Kidney (tissue), 14 donors: ENCODE data around the gene B3GAT1. TPM values are rescaled to one million over a fixed set of nuclear protein-coding genes. Genes with fewer than 3 reads are reported as not detected.

ENCODE experiments used
- DNase-seq, 5 donors: peaks; one replicate each; pipeline ENCODE4 v3.0.0-alpha.2; 2013 to 2020
- FAIRE-seq: peaks from 2 replicates; lab custom pipeline; 2012; peaks lifted over from hg19 to GRCh38; lab: Jason Lieb, UNC
- H3K27ac ChIP-seq, 2 donors: one replicate each; pipeline ENCODE4 v1.7.0; 2013; ENCODE audit warnings: low read depth in 2 of 2, low read length in 2 of 2, inconsistent platforms in 1 of 2
- H3K27me3 ChIP-seq: one replicate; pipeline ENCODE4 v1.7.1; 2013; ENCODE audit warnings: low read length, inconsistent platforms; ENCODE audit not compliant: control insufficient read depth, insufficient read depth
- H3K36me3 ChIP-seq, 3 donors: one replicate each; pipeline versions ENCODE4 v1.7.0 to v1.7.1; 2013; ENCODE audit warnings: low read length in 3 of 3, control low read depth in 1 of 3, inconsistent platforms in 1 of 3; ENCODE audit not compliant: insufficient read depth in 3 of 3, control insufficient read depth in 2 of 3
- H3K4me1 ChIP-seq, 3 donors: one replicate each; pipeline versions ENCODE4 v1.7.0 to v1.7.1; 2013; ENCODE audit warnings: low read length in 3 of 3, inconsistent platforms in 1 of 3, low read depth in 1 of 3; ENCODE audit not compliant: control insufficient read depth in 2 of 3, insufficient read depth in 2 of 3
- H3K4me3 ChIP-seq, 3 donors: one replicate each; pipeline versions ENCODE4 v1.7.0 to v1.8.1; 2013; ENCODE audit warnings: low read length in 3 of 3, control low read depth in 1 of 3, inconsistent platforms in 1 of 3
- H3K9ac ChIP-seq, 3 donors: one replicate each; pipeline versions ENCODE4 v1.7.0 to v1.7.1; 2013; ENCODE audit warnings: low read length in 3 of 3, control low read depth in 1 of 3, inconsistent platforms in 1 of 3
- H3K9me3 ChIP-seq, 3 donors: one replicate each; pipeline versions ENCODE4 v1.7.0 to v1.7.1; 2013; ENCODE audit warnings: low read length in 3 of 3, control low read depth in 1 of 3, inconsistent platforms in 1 of 3; ENCODE audit not compliant: control insufficient read depth in 2 of 3, insufficient read depth in 1 of 3
- CTCF ChIP-seq: IDR thresholded peaks from 3 replicates; pipeline ENCODE4 v1.5.1; 2012; ENCODE audit warnings: mild to moderate bottlenecking, moderate library complexity, borderline replicate concordance; ENCODE audit not compliant: insufficient read depth; ENCODE audit errors: extremely low read depth
- intact Hi-C: fragments of 100-400 bp; cut with DNase I; formaldehyde crosslinking; loops from one replicate; pipeline ENCODE4 v1.11.1; 2022
- polyA plus RNA-seq: library from polyadenylated mRNA; stranded (reverse); fragments of 350-450 nt; fragmentation: Illumina TruSeq; extraction: RNeasy Lipid Tissue Mini Kit (QIAGEN cat#74804); gene quantifications from one replicate; pipeline ENCODE4 v1.2.3, GENCODE V29; 2014; ENCODE audit warnings: low read depth, low replicate concordance; ENCODE audit not compliant: insufficient read depth
- total RNA-seq: library from RNA; stranded (reverse); fragmentation: NEBNext Ultra II Directional; extraction: Animal tissue kit (Norgen Biotek cat#: 25700); gene quantifications from one replicate; pipeline ENCODE4 v1.2.1, GENCODE V29; 2021
- donor health status: control.
- donor health status: control.
- donor health status: control.
- donor health status: control.
- donor health status: control.
- donor health status: DM: yes; HTN: yes; CAD: no.
- donor health status: Normal renal cell carcinoma (clear cell type).

B3GAT1 gene
- total and polyA plus RNA-seq, 2 donors from 2014 or later, result 0.82 to 3.7 TPM

GRCh38 chr11:134385171-134385570 lies 26.9 kb downstream of the B3GAT1 start:
- no peak overlapping the region for H3K27ac ChIP-seq
- no peak overlapping the region for H3K9ac ChIP-seq
- no peak for DNase-seq
- FAIRE-seq, result no peak
- no peaks in the 10 kb centered on the region for H3K4me1 ChIP-seq
- no peak for TF ChIP-seq CTCF
- no peaks in the 10 kb centered on the region for H3K27me3 ChIP-seq
- H3K4me3 ChIP-seq, result no peak overlapping the region
- intact Hi-C loops, result no loop called here
- no peaks in the 10 kb centered on the region for H3K9me3 ChIP-seq
- H3K36me3 ChIP-seq, result no peaks in the 10 kb centered on the region

GRCh38 chr11:134384406-134384805 lies 27.6 kb downstream of the B3GAT1 start:
- Histone ChIP-seq H3K27me3 (no peaks in the 10 kb centered on the region), H3K9ac (no peak overlapping the region), H3K4me1 (no peaks in the 10 kb centered on the region), H3K27ac (no peak overlapping the region), H3K36me3 (no peaks in the 10 kb centered on the region), H3K4me3 (no peak overlapping the region), H3K9me3 (no peaks in the 10 kb centered on the region)
- FAIRE-seq, result no peak
- TF ChIP-seq CTCF, result no peak
- DNase-seq, result no peak
- intact Hi-C loops, result no loop called here

- DNase-seq (no peak), FAIRE-seq (no peak)
- H3K36me3 ChIP-seq, result no peaks in the 10 kb centered on the region
- no peaks in the 10 kb centered on the region for H3K4me1 ChIP-seq
- H3K4me3 ChIP-seq, result no peak overlapping the region
- intact Hi-C loops, result no loop called here
- no peak overlapping the region for H3K9ac ChIP-seq
- no peaks in the 10 kb centered on the region for H3K27me3 ChIP-seq
- no peaks in the 10 kb centered on the region for H3K9me3 ChIP-seq
- H3K27ac ChIP-seq, result no peak overlapping the region
- no peak for TF ChIP-seq CTCF
These were observed 28.3 kb downstream of the B3GAT1 start for GRCh38 chr11:134383576-134384221.

GRCh38 chr11:134382830-134383229 lies 29.2 kb downstream of the B3GAT1 start:
- intact Hi-C loops, result no loop called here

More at GRCh38 chr11:134382830-134383229, 29.2 kb downstream of the B3GAT1 start:
- Histone ChIP-seq H3K36me3 (no peaks in the 10 kb centered on the region), H3K9ac (no peak overlapping the region), H3K4me1 (no peaks in the 10 kb centered on the region), H3K4me3 (no peak overlapping the region), H3K27ac (no peak overlapping the region), H3K27me3 (no peaks in the 10 kb centered on the region), H3K9me3 (no peaks in the 10 kb centered on the region)
- FAIRE-seq (no peak), DNase-seq (no peak)
- no peak for TF ChIP-seq CTCF
